ENCODE data around the gene CCDC177. TPM values are rescaled to one million over a fixed set of nuclear protein-coding genes. Genes with fewer than 3 reads are reported as not detected.

The CCDC177 gene
- total RNA-seq, 6 experiments from 2014 or later = 0.06 to 0.11 (median 0.07) TPM; not detected in 3

GRCh38 chr14:69543341-69544115, 31.1 kb downstream of the CCDC177 start:
- Histone ChIP-seq H3K4me1 (peaks cover 0 to 10% (median 4%) of the 10 kb centered on the region in 4 donors), H3K4me3 (no peak overlapping the region), H3K36me3 (no peaks in the 10 kb centered on the region), H3K9me3 (no peaks in the 10 kb centered on the region), H3K27me3 (peaks cover 0 to 5% of the 10 kb centered on the region in 2 donors), H3K27ac (no peak overlapping the region)
- TF ChIP-seq POLR2A (IDR thresholded peaks at IDR 0.05) (no peak), CTCF (IDR thresholded peaks at IDR 0.05) (no peak)
- intact Hi-C loops (cut with DNase I) = no loop called here
- DNase-seq = peak in 1 of 3 donors; percentile 57
- WGBS (ENCODE audit: insufficient coverage, low coverage, low lambda C conversion rate, missing lambda C conversion rate) = 44% methylated on average over 11 of the region's 12 CpGs
- ATAC-seq = peak; percentile 14 to 74 (median 30)

- no peak overlapping the region for H3K4me3 ChIP-seq
- no peaks in the 10 kb centered on the region for H3K9me3 ChIP-seq
- H3K27me3 ChIP-seq = no peaks in the 10 kb centered on the region
- intact Hi-C loops (cut with DNase I) = no loop called here
- 58% methylated on average over 2 of the region's 2 CpGs for WGBS (ENCODE audit: insufficient coverage, low coverage, low lambda C conversion rate, missing lambda C conversion rate)
- H3K36me3 ChIP-seq = no peaks in the 10 kb centered on the region
- H3K27ac ChIP-seq = no peak overlapping the region
- H3K4me1 ChIP-seq = peaks cover 0 to 10% (median 4%) of the 10 kb centered on the region in 4 donors
- DNase-seq = no peak
- ATAC-seq = no peak
- TF ChIP-seq POLR2A (IDR thresholded peaks at IDR 0.05) (no peak), CTCF (IDR thresholded peaks at IDR 0.05) (no peak)
Measured at GRCh38 chr14:69542311-69542710, 32.4 kb downstream of the CCDC177 start.

GRCh38 chr14:69540654-69541335, 33.9 kb downstream of the CCDC177 start:
- no peak for TF ChIP-seq POLR2A (IDR thresholded peaks at IDR 0.05)
- TF ChIP-seq CTCF (IDR thresholded peaks at IDR 0.05) = no peak
- Histone ChIP-seq H3K27ac (peak overlapping the region; percentile 29 to 83 (median 73)), H3K4me1 (peaks cover 0 to 10% (median 4%) of the 10 kb centered on the region in 4 donors), H3K36me3 (no peaks in the 10 kb centered on the region), H3K27me3 (no peaks in the 10 kb centered on the region), H3K4me3 (no peak overlapping the region), H3K9me3 (no peaks in the 10 kb centered on the region)
- intact Hi-C loops (cut with DNase I) = no loop called here
- WGBS (ENCODE audit: insufficient coverage, low coverage, low lambda C conversion rate, missing lambda C conversion rate) = 31% methylated on average over 5 of the region's 5 CpGs
- DNase-seq (no peak), ATAC-seq (peak; percentile 44 to 69 (median 56))

- Histone ChIP-seq H3K9me3 (no peaks in the 10 kb centered on the region), H3K4me3 (no peak overlapping the region), H3K4me1 (peaks cover 0 to 10% (median 4%) of the 10 kb centered on the region in 4 donors), H3K36me3 (no peaks in the 10 kb centered on the region), H3K27me3 (no peaks in the 10 kb centered on the region), H3K27ac (peak overlapping the region in 2 of 3 donors; percentile 73 to 83)
- ATAC-seq = peak; percentile 67 to 79 (median 72)
- DNase-seq = peak; percentile 66 to 78 (median 74)
- intact Hi-C loops (cut with DNase I) = loop anchor here in 1 of 2 donors (5.0 kb wide), 1 partner anchor 32 kb away; the partner anchor contains the start of gene CCDC177
- 35% methylated on average over 6 of the region's 6 CpGs for WGBS (ENCODE audit: insufficient coverage, low coverage, low lambda C conversion rate, missing lambda C conversion rate)
- TF ChIP-seq CTCF (IDR thresholded peaks at IDR 0.05) = no peak
- no peak for TF ChIP-seq POLR2A (IDR thresholded peaks at IDR 0.05)
Measured at GRCh38 chr14:69539631-69540410, 34.9 kb downstream of the CCDC177 start.

Measured in right lobe of liver (tissue), 6 donors.